ENCODE results near the gene RAB5A.
A peak's percentile ranks its signal among the peaks of the same experiment; 100 is the strongest.
"Not testable (repeated sequence)": the region's sequence is repeated elsewhere in the genome, so short reads cannot be mapped to it uniquely, and the experiment has no call there.

RAB5A gene

GRCh38 chr3:19947549-19948225 lies 790 bp downstream of the RAB5A start:
- DNase-seq (ENCODE audit: low read depth): peak; percentile 22

DNA sequence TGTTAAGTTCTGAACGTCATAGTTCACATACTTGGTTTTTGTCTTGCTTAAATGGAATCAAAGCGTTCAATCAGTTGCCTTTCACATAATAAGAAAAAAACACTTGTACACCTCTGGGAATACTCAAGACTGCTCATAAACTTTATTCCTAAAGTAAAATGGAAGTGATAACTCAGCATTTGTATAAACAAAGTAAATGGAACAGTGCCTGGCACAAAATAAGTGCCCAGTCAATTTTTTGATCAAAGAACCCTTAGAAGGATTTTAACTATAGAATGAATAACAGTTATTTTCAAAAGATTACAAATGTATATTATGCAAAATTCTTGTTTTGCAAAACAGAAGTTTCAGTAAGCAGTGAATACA lies 1.3 kb downstream of the RAB5A start:
- no peak for DNase-seq (ENCODE audit: low read depth)

- DNase-seq (ENCODE audit: low read depth): no peak
These were observed 3.4 kb downstream of the RAB5A start for GRCh38 chr3:19950316-19950715.

DNA sequence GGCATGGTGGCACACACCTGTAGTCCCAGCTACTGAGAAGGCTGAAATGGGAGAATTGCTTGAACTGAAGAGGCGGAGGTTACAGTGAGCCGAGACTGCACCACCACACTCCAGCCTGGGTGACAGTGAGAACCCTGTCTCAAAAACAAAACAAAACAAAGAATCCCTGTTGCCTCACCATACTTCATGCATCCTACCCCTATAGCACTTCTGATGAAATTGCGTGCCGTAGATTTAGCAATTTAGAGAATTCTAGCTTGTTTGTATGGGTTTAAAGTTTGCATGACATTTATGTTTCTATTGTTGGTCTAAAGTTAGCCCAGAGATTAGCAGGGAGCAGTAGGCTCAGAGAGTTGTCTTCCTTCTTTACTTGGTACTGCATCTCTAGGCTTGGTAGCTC lies 7.8 kb downstream of the RAB5A start:
- DNase-seq (ENCODE audit: low read depth): no peak

GRCh38 chr3:19957354-19957753 lies 10.5 kb downstream of the RAB5A start:
- not testable (repeated sequence) for DNase-seq (ENCODE audit: low read depth)

DNA sequence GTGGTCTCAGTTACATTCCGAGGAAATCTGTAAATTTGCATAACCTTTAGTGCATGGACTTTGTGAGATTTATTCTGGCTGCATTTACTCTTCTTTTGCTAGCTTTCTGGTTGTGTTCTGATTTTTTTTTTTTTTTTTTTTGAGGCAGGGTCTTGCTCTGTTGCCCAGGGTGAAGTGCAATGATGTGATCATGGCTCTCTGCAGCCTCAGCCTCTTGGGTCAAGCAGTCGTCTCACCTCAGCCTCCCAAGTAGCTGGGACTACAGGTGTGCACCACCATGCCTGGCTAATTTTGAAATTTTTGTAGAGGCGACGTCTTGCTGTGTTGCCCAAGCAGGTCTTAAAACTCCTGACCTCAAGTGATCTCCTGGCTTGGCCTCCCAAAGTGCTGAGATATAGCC lies 12.6 kb downstream of the RAB5A start:
- no peak for DNase-seq (ENCODE audit: low read depth)

GRCh38 chr3:19960696-19961095 lies 13.8 kb downstream of the RAB5A start:
- DNase-seq (ENCODE audit: low read depth): no peak

DNA sequence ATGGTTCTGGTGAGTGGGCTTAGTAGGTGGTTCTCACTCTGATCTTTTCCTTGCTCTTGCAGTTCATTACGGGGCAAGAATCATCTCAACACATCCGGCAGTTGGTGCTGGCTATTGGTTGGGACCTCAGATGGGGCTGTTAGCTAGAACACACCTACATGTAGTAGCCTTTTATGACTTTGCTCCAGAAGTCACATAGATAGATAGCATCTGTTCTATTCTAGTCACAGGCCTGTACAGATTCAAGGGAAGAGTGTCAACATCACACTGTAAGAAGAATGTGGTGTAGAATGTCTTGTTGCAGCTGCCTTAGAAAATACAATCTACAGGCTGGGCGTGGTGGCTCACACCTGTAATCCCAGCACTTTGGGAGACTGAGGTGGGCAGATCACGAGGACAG lies 15.1 kb downstream of the RAB5A start:
- no peak for DNase-seq (ENCODE audit: low read depth)

DNA sequence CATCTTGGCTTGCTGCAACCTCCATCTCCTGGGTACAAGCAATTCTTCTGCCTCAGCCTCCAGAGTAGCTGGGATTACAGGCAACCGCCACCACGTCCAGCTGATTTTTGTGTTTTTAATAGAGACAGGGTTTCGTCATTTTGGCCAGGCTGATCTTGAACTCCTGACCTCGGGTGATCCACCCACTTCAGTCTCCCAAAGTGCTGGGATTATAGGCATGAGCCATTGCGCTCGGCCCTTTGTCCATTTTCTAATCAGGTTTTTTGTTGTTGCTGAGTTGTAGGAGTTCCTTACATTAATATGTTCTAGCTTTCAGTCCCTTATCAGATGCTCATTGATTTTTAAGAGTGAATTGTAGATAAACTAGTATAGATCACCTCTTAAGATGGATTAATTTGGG lies 20.3 kb downstream of the RAB5A start:
- no peak for DNase-seq (ENCODE audit: low read depth)

- no peak for DNase-seq (ENCODE audit: low read depth)
These were observed 20.9 kb downstream of the RAB5A start for GRCh38 chr3:19967812-19968211.

- no peak for DNase-seq (ENCODE audit: low read depth)
These were observed 23.4 kb downstream of the RAB5A start for GRCh38 chr3:19970327-19970726.

GRCh38 chr3:19972054-19972453 lies 25.2 kb downstream of the RAB5A start:
- peak; percentile 69 for DNase-seq (ENCODE audit: low read depth)

- not testable (repeated sequence) for DNase-seq (ENCODE audit: low read depth)
These were observed 42.0 kb downstream of the RAB5A start for GRCh38 chr3:19988904-19989303.

- no peak for DNase-seq (ENCODE audit: low read depth)
These were observed 47.9 kb downstream of the RAB5A start for GRCh38 chr3:19994796-19995195.

- no peak for DNase-seq (ENCODE audit: low read depth)
These were observed 50.6 kb downstream of the RAB5A start for GRCh38 chr3:19997502-19997901.

- DNase-seq (ENCODE audit: low read depth): no peak
These were observed 55.0 kb downstream of the RAB5A start for GRCh38 chr3:20001932-20002331.

GRCh38 chr3:20007960-20008359 lies 61.1 kb downstream of the RAB5A start:
- no peak for DNase-seq (ENCODE audit: low read depth)

- no peak for DNase-seq (ENCODE audit: low read depth)
These were observed 61.7 kb downstream of the RAB5A start for GRCh38 chr3:20008646-20009045.

GRCh38 chr3:20012164-20012563 lies 65.3 kb downstream of the RAB5A start, which contains the start of gene PP2D1:
Gene PP2D1 (minus strand): TSS chr3:20012264. CDS start chr3:20012072, 192 bp downstream.
- DNase-seq (ENCODE audit: low read depth): no peak

DNA sequence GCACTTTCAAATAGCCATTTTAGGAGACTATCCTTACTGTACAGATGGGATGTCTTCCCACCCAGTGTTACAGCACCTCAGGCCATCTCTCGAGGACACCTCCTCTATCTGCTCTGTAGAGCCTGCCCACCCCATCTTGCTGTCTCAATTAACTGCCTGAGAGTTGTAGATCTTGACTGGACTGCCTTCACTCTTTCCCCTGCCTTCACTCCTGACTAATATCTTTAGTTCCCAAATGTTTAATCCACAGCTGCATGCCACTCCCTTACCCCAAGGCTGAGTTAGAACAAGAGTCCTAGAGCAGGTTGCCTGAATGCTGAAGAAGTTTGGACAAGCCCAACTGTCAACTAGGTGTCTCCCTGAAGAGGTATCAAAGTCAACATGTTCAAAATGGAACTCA lies 66.5 kb downstream of the RAB5A start:
- no peak for DNase-seq (ENCODE audit: low read depth)

GRCh38 chr3:20015525-20015924 lies 68.6 kb downstream of the RAB5A start:
- no peak for DNase-seq (ENCODE audit: low read depth)

- DNase-seq (ENCODE audit: low read depth): not testable (repeated sequence)
These were observed 69.2 kb downstream of the RAB5A start for GRCh38 chr3:20016076-20016475.

GRCh38 chr3:20022954-20023622 lies 76.2 kb downstream of the RAB5A start:
- no peak for DNase-seq (ENCODE audit: low read depth)
